Caki2 (cell line): ENCODE measurements around the gene ABLIM3. TPM values are rescaled to one million over a fixed set of nuclear protein-coding genes. Genes with fewer than 3 reads are reported as not detected.

ENCODE experiments used
- DNase-seq: peaks from one replicate; pipeline ENCODE4 v3.0.0-alpha.2; 2015; ENCODE audit warnings: low read depth
- in situ Hi-C: cut with HindIII; loops from 2 replicates; pipeline ENCODE4 v1.10.0; 2016; ENCODE audit warnings: low sequenced_read_pairs, low pct_unique_long_range_greater_than_20kb, mixed read lengths
- total RNA-seq: library from RNA; depleted of rRNA; stranded (reverse); fragments of >200 nt; shearing (Covaris generic); gene quantifications from 2 replicates; pipeline ENCODE4 v1.2.3, GENCODE V29; 2014; ENCODE audit warnings: low replicate concordance

ABLIM3 gene
- total RNA-seq, 1 experiment from 2014 or later: 10.4 TPM

DNA sequence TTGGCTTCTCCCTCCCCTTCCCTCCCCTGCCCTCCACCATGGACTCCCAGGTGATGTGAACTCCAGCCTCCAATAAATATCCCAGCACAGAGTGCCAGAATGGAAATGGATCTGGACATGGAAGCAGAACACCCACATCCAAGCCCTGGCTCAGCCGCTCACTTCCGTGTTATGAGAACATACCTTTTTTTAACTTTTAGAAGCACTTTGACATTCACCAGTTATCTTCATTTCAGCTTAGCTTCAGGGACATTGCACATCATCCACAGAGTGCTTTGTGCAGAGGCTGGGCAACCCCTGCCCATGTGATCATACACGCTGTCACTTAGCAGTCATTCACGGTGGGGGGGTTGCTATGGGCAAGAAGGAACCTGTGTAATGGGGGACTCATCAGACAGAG, 139.5 kb downstream of the ABLIM3 start:
- no peak for DNase-seq
- in situ Hi-C loops: no loop called here

DNA sequence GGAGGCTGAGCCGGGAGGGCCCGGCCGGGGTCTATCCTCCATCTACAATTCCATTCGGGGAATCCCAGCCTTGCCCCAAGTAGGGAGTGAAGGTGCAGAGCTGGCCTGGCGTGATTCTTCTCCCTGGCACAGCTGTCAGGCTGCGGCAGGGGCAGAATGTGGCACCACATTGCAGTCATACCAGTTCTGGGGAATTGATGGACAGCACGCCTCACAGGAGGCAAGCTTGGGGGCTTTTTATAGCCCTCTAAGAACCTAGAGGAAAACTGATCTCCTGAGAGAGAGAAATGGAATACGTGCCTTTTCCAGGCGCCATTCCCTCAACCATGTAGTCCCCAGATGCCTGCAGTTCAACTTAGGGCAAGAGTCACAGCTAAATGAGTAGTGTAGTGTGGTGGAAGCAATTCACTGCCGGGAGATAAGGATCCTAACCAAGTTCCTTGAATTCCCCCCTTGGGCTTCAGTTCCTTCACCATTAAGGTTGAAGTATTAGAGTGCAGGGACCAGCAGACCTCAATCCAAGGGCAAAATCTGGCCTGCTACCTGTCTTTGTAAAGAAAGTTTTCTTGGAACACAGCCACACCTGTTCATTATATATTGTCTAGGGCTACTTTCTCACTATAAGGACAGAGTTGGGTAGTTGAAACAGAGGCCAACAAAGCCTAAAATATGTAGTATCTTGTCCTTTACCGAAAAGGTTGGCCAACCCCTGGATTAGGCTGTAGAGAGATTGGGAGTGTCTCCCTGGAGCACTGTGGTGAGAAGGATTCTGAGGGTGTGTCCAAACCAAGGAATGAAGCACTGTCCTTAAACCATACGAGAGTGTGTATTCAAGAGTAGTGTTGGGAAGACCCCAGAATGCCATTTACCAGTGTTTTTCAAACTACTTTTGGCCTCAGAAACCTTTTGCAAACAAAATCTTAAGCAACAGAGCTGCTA, 141.0 kb downstream of the ABLIM3 start:
- in situ Hi-C loops: no loop called here
- DNase-seq: no peak

DNA sequence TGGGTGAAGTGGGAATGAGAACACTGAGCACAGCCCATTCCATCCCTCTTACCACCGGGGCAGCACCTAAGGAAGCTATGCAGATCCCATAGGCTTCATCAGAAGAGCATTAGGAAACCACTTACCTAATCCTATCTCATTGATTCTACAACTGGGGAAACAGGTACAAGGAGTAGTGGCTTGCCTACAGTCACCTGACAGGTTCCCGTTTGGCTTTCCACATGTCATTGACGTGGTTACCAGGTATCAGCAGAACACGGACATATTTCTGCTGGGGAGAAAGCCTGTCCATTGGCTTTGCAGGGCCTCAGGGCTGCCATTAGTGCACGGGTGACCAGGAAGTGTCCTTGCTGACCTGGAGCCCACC, 141.7 kb downstream of the ABLIM3 start:
- DNase-seq: no peak
- in situ Hi-C loops: no loop called here

DNA sequence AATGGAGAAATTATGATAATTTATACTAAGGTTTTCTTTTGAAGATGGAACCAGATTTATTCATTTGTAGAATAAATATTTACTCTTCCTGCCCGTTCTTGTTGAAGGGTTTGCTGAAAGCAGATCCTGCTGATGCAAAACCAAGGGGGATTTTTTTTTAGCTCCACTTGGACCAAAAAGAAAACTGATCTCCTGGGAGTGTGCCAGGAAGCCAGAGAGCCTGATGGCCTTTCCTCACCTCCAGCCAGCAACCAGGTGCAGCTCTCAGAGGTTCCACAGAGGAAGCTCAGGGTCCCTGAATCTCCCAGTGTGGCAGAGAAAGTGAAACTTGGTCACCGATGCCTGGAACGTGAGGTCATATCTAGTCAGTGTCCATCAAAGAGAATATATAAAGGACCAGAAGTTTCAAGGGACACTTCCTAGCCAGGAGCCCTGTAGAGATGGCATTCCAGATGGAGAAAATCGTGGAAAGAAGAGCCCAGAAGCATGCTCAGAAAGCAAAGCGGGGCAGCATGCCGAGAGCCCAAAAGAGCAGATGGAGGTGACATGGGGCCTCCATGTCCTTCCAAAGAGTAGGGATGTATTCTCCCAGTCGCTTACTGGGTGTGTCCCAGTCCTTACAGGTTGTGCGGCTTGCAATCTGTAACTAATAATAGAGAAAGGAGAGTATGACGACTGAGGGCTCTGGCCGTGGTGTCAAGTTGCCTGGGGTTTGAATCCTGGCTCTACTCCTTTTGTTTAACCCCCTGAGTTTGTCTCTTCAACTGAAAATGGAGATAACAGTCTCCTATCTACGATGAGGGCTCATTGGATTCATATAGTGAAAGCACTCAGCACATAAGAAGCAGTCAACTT, 142.6 kb downstream of the ABLIM3 start:
- in situ Hi-C loops: no loop called here
- no peak for DNase-seq

DNA sequence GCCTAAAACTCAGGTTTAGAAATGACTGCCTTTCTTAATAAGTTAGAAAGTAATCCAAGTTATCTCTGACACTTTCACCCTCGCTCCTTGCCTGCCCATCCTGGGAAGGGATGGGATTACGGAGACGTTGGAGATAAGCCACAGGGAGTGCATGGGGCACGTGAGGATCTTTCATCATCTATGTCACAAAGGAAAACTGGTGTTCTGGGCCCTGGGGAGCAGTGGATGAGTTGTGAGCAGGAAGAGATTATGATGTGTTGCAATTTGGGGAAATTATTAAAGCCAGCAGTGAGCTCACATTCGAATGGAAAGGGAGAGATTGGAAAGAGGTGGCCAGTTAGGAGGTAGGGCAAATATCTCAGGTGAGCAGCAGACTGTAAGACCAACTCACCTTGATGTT, 143.2 kb downstream of the ABLIM3 start:
- in situ Hi-C loops: no loop called here
- DNase-seq: no peak

DNA sequence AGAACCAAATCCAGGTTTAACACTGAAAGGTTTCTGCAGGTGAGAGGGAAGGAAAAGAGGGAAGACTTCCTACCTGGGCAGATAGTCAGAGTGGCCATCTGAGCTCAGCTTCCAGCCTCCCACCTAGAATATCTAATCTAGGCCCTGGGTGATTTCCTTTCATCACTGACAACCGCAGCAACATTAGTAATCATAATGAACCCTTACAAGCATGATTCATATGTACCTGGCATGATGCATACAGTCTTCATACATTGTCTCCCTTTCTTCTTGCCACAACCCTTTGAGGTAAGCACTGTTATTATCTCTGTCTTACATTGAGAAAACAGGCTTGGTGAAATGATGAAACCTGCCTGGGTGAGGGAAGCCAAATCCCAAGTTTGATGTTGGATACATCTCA, 143.9 kb downstream of the ABLIM3 start:
- DNase-seq: no peak
- in situ Hi-C loops: no loop called here

DNA sequence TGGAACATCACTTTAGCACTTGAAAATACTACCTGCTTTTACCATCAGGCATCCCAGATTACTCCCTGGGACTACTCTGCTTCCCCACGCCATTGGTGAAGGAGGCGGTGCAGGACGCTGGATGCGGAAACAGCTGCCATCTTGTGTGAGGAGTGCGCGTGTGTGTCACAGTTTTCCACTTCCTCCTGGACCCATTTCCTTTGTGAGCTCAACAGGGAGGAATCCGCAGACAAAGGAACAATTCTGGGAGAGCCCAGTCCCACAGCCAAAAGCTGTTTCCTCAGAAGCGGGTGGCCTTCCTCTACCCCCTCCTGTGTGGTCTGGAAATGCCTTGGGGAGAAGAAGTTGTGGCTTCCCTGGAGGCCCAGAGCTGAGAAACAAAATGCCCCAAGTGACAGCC, 147.1 kb downstream of the ABLIM3 start:
- DNase-seq: no peak
- in situ Hi-C loops: no loop called here

DNA sequence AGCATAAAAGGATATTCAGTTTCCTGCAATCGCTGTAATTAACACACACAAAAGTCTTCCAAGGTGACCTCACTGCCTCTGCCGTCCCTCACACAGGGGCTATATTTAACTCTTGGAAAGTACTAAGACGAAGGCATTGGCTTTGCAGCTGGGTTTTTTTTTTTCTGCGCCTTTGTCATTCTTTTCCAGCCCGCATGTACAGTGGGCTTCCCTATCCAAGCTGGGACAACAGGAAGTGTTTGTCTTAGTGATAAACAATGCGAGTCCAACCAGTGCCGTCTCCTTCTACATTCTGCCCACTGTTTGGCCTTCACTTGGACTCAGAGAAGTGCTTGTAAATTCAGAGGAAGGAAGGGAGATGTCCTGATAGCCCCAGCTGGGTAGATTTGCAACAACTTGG, 148.0 kb downstream of the ABLIM3 start:
- DNase-seq: no peak
- in situ Hi-C loops: no loop called here

DNA sequence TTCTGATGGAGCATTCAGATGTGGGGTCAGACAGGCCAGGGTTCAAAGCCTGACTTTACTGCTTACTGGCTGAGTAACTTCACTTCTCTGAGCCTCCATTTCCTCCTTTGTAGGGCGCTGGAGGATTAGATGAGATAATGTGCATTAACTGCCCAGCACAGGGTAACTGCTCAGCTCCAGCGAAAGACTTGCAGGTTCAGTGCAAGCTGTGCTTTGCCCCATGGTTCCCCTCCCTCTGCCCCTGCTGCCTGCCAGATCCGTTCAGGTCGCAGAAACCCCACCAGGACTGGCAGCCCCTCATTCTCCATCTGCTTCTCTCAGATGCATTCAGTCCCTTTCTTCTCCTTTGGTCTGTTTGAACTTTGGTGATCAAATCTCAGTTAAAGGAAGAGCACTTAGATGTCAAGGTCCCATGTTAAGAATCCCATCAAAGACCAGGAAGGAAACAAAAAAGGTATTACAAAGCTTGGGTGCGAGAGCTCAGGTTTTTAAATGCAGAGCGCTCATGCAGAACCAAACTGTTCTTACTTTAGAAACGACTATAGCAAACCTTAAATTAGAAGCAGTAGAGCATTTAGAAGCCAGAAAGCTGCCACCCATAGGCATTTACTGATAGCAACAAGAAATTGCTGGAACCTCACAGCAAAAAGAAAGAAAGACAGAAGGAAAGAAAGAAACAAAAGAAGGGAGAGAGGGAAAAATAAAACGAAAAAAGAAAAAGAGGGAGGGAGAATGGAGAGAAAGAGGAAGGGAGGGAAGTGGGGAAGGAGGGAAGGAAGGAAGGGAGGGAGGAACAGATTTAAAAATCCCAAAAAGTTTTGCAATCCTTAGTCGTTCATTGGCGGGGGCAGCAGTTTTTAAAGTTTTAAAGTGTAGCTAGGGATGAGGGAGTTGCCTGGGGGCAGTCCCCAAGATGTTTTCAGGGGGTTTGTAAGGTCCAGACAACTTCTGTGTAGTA, 153.9 kb downstream of the ABLIM3 start:
- DNase-seq: no peak
- in situ Hi-C loops: no loop called here

DNA sequence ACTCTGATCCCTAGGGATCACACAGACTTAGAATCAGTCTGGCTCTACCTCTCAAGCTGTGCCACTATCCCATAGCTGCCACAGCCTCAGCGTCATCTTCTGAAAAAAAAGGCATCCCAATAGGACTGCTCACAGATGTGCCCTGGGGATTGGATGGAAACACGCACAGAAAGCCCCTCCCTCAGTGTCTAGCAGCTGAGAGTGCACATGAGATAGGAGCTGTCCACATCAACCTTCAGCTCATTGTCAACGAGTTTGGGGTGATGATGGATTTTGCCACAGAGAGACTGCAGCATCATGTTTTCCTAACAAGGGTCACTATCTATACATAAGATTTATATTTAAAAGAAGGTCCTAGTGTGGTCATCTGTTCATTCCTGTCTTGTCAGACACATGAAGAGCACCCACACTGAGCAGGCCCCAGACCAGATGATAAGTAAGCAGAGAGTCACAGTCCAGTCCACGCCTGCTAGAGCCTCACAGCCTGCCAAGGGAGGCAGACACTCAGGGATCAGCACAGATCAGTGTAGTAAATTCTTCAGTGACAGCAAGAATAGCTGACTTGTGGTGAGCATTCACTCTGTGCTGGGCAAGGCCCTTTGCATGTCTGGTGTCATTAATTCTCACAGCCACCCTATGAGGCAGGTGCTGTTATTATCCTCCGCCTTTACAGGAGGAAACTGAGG, 156.2 kb downstream of the ABLIM3 start:
- DNase-seq: no peak
- in situ Hi-C loops: no loop called here

DNA sequence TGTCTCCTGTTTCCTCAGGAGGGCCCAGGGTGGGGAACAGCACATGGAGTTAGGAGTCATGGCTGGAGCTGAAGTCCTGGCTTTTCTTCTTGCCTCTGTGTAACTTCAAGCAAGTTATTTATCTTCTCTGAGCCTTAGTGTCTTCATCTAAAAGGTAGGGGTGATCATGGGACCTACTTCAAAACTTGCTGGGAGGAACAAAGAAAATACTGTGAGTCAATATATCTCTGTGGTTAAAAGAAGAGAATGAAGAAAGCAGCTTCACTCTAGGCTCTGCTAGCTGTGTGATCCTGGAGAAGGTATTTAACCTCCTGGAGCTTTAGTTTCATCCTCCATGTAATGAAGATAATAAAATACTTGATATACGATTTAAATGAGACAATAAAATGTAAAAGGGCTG, 156.9 kb downstream of the ABLIM3 start:
- in situ Hi-C loops: no loop called here
- DNase-seq: no peak

DNA sequence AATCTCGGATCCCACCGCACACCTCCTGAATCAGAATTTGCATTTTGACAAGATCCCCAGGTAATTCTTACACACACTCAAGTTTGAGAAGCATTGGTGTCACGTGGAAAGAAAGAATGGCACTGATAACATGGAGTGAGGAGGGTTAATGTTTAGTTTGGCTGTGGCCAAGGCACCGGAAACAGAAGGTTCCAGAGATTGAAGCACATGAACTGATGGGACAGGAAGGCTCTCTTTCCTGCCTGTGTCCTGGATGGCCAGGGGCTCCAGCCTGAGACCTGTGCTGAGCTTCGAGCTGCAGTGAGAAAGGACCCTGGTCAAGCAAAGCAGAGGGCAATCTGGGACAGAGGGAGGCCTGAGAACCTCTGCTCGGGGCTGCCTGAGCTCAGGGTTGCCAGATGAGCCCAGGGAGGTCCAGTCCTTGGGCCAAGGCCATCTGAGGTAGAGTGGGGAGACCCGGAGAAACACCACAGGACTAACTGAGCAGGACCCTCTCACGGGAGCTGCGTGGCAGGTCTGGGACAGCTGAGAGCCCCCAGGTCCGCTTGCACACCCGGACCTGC, 157.6 kb downstream of the ABLIM3 start:
- in situ Hi-C loops: no loop called here
- DNase-seq: no peak

DNA sequence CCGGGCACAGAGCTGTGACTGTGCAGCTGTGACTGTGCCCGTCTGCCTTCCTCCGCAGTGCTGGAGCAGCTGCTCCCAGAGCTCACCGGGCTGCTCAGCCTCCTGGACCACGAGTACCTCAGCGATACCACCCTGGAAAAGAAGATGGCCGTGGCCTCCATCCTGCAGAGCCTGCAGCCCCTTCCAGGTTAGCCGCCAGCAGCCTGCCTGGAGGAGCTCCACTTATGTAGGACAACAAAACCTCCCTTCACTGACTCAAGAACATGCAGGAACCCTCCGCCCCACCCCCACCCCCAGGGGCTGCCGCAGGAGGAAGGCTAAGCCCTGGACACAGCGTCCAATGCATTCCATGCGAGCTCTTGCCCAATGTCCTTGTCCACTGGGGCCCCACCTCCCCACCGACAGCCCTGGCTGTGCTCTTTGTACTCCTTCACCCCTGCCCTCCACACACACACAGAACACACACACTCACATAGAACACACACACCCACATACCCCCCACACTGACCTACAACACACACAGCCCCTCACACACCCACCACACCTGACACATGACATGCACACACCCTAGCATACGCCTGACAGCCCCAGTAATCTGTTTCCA, 158.3 kb downstream of the ABLIM3 start:
- in situ Hi-C loops: no loop called here
- DNase-seq: no peak

DNA sequence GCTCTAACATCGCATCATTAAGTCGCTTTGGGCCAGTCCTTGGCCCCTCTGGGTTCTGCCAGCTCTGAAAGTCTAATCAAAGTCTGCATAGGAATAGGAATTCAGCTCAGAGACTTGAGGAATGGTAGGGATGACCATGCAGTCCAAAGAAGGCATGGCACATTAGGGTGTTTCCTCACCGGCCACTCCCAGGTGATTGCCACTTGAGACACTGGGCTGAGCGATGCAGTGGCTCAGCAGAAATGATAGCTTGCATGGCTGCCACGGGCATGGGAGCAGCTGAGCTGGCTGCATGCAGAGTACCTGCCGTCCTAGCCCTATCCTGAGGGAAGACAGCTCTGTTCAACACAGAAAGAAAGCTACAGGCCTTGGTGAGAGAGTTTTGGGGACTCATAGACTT, 159.1 kb downstream of the ABLIM3 start:
- no peak for DNase-seq
- in situ Hi-C loops: no loop called here

DNA sequence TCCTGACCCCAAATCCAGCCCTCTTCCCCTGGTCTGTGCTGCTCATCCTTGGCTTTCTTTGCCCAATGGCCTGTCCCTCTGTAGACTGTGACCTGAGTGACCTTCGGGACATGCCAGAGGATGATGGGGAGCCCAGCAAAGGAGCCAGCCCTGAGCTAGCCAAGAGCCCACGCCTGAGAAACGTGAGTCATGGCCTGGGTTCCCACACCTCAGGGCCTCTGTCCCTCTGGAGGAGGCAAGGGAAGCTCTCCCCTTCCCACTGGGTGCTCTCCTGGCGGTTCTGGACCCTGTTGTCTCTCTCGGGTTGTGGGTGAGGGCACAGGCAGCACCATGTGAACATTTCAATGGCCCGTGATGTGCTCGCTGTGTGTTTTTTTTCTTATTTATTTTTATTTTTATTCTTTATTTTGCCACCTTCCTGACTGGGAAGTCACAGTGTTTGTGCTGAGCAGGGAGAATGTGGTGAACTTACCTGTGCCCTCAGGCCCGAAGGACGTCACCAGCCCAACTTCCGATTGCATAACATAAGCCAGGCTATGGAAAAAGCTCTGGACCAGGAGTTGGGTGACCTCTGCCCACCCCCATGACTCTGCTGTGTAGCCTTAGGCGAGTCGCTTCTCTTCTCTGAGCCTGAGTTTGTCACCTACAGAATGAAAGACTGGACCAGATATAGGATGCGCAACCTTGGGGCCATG, 159.9 kb downstream of the ABLIM3 start:
- DNase-seq: no peak
- in situ Hi-C loops: no loop called here

DNA sequence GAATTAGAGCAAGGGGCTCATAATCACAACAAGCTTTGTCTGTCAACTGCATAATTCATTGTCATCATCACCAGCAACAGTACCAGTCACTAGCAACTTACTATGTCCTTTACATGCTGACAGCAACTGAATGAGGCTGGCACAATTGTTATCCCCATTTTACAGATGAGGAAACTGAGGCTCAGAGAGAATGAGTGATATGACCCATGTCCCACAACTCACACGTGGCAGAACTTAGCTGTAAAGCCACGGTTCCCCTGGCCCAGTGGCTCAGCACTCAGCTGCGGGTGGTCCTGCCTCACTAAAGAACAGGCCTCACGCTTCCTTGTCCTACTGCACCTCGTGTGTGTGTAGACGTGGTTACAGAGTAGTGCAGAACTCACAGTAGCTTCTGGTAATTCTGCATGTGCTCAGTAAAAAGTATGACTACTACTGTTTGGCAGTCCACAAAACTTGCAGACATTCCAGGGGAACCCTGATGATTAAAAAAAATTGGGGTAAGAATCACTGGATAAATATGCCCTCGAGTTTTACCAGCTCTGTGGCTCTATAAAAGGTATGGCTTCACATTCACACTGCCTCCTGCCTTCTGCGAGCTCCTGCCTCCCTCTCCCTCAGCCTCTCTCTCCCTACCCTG, 160.6 kb downstream of the ABLIM3 start:
- DNase-seq: no peak

More for the DNA sequence above, 160.6 kb downstream of the ABLIM3 start:
- in situ Hi-C loops: no loop called here
